ENCODE data around the gene BBC3. TPM values are rescaled to one million over a fixed set of nuclear protein-coding genes. Genes with fewer than 3 reads are reported as not detected.

The BBC3 gene
- 18.2 to 36.1 TPM (median 35.2 TPM) in 5 replicates for total RNA-seq (2022; extraction: Qiagen RNA extraction)

GRCh38 chr19:47230921-47231214, at the start of gene BBC3:
Gene BBC3 (minus strand): TSS chr19:47231199. CDS start chr19:47228431, 2,768 bp downstream.

GRCh38 chr19:47274071-47274890, 43.3 kb upstream of the BBC3 start, which contains the start of gene INAFM1:
Gene INAFM1 (plus strand): TSS chr19:47274885. CDS start chr19:47274920, 35 bp downstream.

GRCh38 chr19:47255879-47256692, 25.1 kb upstream of the BBC3 start, which contains the start of gene CCDC9:
Gene CCDC9 (plus strand): TSS chr19:47256525. CDS start chr19:47258401, 1,876 bp downstream.

Other genes starting within 250 kb of the BBC3 start
- 5.3 to 8.6 TPM (median 6.4 TPM) in 5 replicates for gene NPAS1, start 211.4 kb downstream of the BBC3 start, total RNA-seq (2022; extraction: Qiagen RNA extraction)
- gene TMEM160, start 182.6 kb downstream of the BBC3 start, total RNA-seq (2022; extraction: Qiagen RNA extraction), result 30.6 to 86.8 TPM (median 78.4 TPM) in 5 replicates
- 18.6 to 20.9 TPM (median 18.8 TPM) in 5 replicates for gene ZC3H4, start 117.4 kb downstream of the BBC3 start, total RNA-seq (2022; extraction: Qiagen RNA extraction)
- 204 to 243 TPM (median 210 TPM) in 5 replicates for gene SAE1, start 100.4 kb downstream of the BBC3 start, total RNA-seq (2022; extraction: Qiagen RNA extraction)
- 22.0 to 27.6 TPM (median 25.5 TPM) in 5 replicates for gene CCDC9, start 25.3 kb upstream of the BBC3 start, total RNA-seq (2022; extraction: Qiagen RNA extraction)
- 4.1 to 11.3 TPM (median 10.3 TPM) in 5 replicates for gene INAFM1, start 43.7 kb upstream of the BBC3 start, total RNA-seq (2022; extraction: Qiagen RNA extraction)
- 1.4 to 2.3 TPM (median 1.9 TPM) in 5 replicates for gene C5AR1, start 78.7 kb upstream of the BBC3 start, total RNA-seq (2022; extraction: Qiagen RNA extraction)
- gene C5AR2, start 101.0 kb upstream of the BBC3 start, total RNA-seq (2022; extraction: Qiagen RNA extraction), result 2.3 to 6.0 TPM (median 4.4 TPM) in 5 replicates
- 28.0 to 38.6 TPM (median 36.9 TPM) in 5 replicates for gene DHX34, start 118.1 kb upstream of the BBC3 start, total RNA-seq (2022; extraction: Qiagen RNA extraction)
- 32.8 to 41.2 TPM (median 39.1 TPM) in 5 replicates for gene MEIS3, start 188.3 kb upstream of the BBC3 start, total RNA-seq (2022; extraction: Qiagen RNA extraction)
- gene SLC8A2, start 240.7 kb upstream of the BBC3 start, total RNA-seq (2022; extraction: Qiagen RNA extraction), result 0.25 to 0.36 TPM (median 0.32 TPM) in 5 replicates